Middle frontal gyrus (tissue), 1 donor: Measurements from ENCODE around the gene SLC2A9.

Experiments
- DNase-seq: peaks from one replicate; pipeline ENCODE4 v3.0.0-alpha.2; 2015; ENCODE audit warnings: low spot score; ENCODE audit errors: extremely low spot score

SLC2A9 gene

DNA sequence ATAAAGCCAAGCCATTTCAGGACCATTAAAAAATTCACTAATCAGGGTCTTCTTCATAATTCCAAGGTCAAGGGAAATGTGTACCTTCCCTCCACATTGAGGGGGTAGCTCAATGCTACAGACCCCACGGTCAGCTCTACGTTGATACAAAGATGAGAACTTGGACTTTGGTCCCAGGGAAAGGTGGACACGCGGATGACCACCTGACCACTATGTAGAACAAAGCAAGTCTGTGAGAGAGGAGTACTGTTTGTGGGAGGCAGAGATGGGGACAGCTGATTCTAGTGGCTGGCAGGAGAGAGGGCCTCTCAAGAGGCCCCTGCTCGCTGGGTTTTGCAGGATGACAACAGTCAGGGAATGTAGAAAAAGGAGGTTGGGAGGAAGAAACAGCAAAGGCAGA is 58.0 kb downstream of the SLC2A9 start:
- DNase-seq: no peak

DNA sequence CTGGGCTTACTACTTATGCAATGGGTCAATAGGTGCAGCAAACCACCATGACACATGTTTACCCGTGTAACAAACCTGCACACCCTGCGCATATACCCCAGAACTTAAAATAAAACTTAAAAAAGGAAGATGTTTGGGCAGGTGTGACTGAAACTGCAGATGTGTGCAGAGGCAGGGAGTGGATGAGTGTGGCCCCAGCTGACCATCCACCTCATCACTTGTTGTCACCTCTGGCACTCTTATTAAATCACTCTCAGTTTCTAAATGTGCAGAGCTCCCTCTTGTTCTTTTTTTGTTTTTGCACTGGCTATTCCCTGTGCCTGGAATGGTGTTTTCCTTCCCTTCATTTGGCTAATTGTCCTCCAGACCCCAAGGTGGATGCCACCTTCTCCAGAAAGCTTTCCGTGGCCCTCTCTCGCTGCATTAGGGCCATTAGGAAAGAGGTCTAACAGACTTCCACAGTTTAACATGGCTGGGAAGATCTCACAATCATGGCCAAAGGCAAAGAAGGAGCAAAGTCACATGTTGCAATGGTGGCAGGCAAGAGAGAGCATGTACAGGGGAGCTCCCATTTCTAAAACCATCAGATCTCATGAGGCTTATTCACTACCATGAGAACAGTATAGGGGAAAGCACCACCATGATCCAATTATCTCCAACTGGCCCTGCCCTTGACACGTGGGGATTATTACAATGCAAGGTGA is 58.5 kb downstream of the SLC2A9 start:
- DNase-seq: no peak

DNA sequence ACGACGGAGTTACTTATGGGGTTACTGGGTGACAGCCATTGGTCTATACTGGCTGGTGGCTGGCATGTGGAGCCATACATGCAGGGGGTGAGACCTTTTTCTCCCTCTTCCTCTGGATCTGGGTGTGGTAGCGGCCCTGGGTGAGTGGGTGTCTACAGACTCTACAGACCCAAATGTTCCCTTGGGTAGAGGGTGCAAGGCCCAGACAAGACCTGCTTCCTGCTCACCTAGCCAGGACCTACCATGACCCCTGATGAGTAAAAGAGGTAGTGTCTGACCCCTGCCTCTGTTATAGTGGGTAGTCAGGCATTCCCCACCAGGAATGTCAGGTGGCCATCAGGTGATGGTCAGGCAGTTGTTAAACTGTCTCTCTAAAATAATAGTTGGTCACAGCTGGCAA is 66.8 kb downstream of the SLC2A9 start:
- no peak for DNase-seq

DNA sequence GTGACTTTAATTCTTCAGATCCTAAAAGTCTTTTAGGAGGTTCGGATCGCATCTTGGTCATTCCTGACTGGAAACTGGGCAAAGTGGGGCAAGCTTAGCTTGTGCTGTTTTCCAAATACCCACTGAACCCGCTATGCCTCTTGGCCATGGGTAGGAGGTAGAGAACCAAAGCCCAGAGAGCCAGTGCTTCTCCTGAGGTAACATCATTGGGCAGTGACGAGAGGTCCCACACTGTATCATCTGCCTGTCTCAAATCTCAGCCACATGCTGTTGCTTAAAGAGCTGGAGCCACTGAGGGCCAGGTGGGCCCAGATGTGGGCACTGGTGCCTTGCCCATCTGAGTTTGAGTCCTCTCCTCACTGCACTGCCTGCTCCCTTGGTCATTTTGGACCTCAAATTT is 68.2 kb downstream of the SLC2A9 start:
- no peak for DNase-seq

DNA sequence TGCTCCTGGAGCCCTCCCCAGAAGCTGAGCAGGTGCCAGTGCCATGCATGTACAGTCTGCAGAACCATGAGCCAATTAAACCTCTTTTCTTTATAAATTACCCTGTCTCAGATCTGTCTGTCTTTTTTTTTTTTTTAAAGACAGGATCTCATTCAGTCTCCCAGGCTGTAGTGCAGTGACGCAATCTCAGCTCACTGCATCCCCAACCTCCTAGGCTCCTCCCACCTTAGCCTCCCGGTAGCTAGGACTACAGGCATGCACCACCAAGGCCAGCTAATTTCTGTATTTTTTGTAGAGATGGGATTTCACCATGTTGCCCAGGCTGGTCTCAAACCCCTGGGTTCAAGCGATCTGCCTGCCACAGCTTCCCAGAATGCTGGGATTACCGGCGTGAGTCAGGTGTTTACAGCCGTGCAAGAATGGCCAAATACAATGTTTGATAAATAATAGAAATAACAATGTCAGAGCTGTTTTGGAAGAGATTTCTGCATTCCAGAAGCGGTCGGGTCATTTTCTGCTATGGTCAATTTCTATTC is 68.8 kb downstream of the SLC2A9 start:
- DNase-seq: no peak

DNA sequence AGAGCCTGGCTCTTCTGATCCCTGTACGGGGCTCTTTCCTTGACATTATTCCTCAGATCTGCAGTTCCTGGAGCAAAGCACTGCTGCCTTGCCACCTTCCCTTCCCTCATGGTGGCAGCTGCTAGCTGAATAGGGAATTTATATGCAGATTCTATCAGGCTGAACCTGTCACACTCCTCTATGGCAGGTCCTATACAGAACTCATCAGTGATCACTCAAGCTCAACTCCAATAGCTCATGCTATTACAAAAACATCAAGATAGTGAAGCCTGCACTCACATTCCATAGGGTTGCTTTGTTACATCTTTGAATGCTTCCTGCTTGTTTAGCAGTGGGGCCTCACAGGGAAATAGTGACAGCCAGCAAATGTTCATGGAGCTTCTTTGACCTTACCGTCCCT is 71.7 kb downstream of the SLC2A9 start:
- no peak for DNase-seq

DNA sequence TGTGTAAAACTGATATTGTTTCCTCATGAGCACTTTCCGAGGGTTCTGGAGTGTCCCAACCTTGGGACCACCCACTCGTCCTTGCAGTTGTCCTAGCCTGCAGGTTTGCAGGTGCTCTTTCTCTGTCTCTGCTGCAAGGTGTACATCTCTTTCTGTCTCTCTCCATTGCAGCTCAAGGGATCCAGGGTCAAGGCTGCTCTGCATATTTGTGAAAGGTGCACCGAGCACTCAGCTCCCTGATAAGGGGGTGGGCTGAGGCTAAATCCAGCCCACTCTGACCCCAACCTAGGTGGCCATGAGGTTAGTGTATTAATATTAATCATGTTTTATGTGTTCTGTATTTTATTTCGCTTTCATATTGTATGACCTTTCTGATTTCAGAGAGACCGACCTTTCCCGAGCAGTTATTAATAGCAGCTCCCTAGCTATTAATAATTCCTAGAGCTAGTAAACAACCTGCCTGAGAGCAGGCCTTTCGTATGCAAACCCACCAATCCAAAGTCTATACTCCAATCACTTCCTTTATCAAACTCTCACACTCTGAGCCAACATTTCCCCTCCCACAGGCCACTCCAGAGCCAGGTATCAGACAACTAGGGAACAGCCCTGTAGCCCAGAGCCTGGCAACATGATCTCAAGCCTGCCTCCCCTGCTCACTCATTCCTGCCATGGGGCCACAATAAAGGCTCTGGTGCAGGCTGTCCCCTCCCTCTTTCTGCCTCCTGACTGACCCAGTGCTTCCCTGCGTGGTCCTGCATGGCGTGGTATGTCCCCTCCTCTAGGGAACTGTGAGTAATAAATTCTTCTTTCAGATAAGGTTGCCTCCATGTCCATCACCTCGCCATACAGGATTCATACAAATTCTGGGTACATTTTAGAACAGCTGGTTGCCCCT is 73.9 kb downstream of the SLC2A9 start:
- DNase-seq: no peak

DNA sequence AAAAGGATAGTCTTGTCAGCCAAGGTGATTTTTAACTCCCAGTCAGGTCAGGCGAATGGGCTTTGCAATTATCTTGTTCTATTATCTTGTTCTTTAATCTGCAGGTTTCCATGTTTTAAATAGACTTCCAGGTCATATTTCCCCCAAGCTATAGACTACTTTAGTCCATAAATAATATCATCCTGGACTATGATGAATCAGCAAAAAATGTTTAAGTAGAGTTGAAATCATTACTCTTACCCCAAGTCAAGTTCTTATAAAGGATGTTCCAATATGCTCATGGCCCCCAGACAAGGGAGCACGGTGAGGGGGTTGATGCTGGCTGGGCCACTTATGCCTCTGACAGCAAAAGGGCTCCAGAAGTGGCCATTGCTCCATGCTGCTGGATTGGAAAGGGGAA is 75.1 kb downstream of the SLC2A9 start:
- DNase-seq: no peak

DNA sequence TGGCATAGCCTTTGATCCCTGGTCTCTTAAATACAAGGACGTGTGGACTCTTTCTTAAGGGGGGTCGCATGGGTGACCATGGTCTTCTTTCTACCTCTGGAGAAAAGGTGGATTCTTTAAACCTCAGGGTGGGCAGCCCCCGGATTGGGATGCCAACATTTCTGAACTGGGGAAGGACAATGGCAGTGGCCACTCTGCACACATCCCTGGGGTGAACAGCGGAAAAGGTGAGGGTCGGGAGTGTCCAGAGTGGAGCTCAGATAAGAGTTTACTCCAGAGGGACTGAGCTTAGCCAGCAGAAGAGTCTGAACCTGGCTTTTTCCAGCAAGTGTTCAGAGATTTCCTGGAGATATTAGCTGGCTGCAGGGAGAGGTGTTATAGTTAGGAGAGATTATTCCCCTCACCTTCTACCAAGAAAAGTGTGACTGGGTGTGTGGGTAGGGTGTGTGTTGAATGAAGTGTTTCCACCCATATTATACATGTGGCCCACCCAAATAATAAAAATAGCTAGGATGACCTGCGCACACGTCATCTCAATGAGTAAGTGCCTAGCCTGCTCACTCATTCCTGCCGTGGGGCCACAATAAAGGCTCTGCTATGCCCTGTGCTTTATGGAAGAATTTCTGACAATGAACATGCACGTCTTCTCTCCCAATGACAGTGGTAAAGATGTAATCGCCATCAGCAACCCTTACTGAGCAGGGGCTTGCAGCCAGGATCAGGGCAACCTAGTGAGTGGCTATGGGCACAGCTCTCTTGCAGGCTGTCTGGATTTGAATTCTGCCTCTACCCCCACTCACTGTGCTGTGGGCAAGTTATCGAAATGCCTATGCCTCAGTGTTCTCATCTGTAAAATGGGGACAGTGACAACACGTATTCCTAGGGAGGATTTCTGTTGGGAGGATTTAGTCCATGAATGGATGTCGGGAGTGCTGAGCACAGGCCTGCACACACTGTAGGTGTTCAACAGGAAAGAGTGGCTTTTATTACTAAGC is 76.6 kb downstream of the SLC2A9 start:
- no peak for DNase-seq

DNA sequence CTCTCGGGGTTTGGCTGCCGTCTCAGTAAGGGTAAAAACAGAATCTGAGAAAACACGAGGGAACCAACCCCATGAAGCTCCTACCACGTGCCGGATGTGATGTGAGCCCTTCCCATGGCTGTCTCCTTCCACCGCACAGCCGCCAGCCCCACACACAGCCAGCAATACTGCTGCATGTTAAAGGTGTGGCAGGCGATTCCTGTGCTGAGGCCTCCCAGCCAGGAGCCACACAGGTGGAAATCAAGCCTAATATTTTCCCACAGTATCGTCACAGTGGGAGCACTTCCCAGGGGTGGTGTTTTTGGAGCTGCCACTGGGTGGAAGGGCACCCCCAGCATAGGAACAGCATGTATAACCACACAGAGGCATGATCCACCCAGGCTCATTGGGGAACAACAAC is 77.5 kb downstream of the SLC2A9 start:
- no peak for DNase-seq

DNA sequence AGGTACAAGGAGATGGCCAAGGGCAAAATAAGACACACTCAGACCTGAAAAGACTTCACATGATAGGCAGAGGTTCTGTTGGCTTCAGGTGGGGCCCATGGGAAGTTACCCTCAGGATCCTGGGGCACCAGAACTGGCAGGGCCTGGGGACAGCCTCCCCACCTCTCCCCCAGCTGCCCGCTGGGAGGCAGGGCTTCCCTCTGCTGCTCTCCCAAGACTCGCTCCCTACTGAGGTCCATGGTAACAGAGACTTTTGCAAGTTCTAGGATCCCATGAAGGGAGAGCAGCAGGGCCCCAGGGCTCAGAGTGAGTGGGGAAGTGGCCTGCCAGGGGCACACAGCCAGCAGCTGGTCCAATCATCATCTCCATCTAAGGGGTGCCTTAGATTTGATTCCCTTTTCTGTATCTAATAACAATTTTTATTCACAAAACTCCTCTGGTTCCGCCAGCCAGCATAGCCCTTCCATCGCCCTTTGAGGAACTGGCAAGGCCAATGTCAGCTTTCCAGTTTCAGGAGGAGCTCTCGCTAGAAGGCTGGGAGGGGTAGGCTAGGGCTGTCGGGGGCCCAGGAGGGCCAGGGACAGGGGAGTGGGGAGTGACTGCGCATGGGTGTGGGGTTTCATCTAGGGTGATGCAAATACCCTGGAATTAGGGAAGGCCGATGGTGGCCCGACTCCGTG is 78.2 kb downstream of the SLC2A9 start:
- no peak for DNase-seq

DNA sequence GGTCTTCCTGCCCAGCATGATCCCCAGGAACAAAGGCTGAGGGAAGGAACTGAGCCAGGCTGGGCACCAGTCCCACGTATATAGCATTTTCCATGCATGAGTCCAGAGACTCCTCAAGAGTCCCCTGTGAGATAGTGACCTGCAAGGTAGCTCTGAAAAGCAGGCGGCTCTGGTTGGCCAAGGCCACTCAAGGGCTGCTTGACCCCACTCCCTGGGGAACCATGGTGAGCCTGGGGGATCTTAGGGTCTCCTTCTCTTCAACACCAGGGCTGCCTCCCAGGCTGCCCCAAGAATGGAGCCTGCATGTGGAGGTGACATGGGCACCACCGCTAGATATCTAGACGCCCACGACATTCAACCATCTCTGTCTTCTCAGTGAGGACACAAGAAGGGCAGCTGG is 79.2 kb downstream of the SLC2A9 start:
- DNase-seq: no peak

DNA sequence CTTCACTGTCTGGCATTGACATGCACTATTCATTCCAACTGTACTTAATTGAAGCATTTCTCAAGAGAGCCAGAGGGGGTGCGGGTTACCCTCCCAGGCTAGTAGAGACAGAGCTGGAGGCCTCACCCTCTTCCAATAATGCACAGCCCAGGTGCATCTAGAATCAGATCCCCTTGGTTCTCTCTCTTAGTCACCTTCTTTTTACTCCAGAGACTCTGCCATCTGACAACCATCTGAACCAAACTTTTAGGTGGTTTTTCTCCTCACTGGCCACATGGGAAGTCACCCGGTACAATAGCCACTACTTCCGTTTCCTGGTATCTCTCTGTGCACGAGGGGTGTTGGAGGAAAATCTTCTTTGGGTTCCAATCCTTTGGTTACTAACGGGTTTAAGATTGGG is 81.3 kb downstream of the SLC2A9 start:
- no peak for DNase-seq

DNA sequence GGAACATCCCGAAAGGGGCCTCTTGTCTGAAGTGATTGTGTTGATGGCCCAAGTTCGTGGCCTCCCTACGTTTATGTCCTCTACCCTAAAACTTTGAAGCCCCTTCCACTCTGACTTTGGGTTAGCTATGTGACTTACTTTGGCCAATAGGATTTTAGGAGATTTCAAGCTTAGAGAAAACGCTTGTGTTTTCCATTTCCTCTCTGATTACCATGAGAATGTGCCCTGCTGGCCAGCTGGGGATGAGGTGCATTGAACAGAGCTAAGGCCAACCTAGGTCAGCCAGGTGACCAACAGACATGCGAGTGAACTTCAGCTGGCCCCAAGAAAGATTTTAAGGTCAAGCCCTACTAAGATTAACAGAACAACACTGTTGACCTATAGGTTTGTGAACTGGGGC is 82.4 kb downstream of the SLC2A9 start:
- no peak for DNase-seq

DNA sequence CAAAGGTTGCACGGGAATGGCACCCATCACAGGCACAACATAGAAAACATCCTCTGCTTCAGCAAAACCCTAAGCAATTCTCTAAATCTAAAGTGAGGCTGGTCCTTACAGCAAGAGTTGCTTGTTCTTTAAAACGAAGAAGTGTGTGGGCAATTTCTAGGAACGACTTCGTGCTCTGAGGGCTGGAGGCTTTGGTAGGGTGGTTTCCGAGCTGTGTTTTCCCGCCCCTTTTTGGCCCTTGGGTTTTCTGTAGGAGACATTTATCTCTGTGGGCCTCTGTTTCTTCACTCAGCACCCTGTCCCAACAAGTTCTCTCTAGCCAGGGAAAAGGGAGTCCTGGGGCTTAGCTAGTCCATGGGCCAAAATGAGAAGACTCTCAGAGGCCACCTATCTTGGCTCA is 84.2 kb downstream of the SLC2A9 start:
- DNase-seq: no peak

DNA sequence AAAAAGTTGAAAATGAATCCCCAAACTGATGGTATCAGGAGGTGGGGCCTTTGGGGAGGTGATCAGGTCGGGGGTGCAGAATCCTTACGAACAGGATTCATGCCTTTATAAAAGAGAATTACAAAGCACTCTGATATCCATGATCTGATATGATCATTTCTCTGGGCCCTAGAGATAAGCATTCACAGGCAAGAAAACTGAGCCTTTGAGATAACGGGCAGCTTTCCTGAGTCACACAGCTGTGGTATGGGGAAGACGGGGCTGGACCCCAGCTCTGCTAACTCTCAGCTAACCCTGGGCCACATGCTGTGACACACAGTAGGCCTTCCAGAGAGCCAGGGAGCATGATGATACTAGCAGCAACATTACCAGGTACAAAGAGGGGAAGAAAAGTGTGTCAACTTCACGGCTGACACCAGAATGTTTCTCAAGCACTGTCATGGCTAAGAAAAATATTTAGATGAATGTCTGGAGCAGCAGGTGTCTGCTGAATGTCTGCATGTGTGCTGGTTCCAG is 85.1 kb downstream of the SLC2A9 start:
- DNase-seq: no peak

DNA sequence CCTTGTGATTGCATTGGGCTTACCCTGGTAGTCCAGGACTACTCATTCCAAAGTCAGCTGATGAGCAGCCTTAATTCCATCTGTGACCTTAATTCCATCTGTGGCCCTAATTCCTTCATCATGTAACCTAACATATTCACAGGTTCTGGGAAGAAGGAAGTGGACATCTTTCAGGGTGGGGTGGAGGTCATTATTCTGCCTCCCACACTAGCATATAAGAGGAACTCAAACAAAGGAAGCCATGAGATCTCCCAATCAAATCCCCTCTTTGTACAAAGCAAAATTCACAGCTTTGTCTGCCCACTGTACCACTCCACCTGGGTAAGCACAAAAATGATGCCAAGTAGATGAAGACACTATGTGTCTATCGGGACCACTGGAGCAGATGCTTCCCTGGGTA is 87.3 kb downstream of the SLC2A9 start:
- no peak for DNase-seq

DNA sequence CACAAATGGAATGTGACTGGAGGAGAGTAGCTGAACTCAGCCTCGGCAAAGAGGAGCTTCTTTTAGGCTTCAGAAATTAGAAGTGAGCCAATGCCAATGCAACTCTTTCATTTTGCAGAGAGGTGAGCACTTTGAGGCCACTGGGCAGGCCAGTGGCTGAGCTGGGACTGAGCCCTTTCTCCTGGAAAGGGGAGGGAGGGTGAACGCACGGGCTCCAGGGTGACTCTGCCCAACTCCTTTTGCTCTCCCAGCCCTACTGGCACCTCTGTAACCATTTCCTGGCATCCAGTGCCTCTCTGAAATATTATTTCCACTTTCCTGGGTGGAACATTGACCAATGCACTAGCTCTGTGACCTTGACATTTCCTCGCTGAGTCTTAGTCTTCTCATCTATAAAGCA is 88.1 kb downstream of the SLC2A9 start:
- no peak for DNase-seq

DNA sequence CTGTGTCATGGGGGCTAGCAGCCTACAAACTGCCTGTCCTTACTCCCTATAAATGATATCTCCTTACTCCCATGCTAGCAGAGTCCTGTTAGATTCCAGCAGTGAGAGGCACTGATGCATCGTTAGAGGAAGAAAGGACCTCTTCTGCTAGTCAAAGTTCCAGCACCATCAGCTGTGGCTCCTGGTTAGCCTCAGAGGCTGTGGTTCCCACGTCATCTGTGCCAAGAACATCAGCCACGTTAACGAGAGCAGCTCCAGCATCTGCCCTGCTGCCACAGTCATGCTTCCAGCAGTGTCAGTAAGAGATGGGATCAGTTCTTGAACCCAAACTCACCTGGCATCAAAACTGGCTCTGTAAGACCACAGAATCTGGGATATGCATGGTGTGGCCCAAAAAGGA is 88.5 kb downstream of the SLC2A9 start:
- no peak for DNase-seq

DNA sequence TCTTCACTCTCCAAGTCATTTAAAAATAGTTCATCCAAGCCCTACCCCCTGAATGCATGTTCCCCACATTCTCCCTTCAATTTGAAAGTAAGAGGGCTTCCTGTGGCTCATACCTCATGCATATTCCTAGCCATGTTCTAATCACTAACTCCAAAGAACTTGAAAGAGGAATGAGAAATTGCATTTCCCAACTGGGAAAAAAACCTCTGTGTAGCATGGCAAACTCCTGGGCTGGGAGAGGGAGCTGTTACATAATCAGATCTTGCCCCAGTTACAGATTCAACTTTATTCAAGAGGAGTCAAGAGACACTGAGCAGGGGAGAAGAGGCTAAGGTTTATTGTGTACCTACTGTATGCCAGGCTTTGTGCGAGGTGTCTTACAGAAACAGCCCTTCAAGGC is 90.2 kb downstream of the SLC2A9 start:
- DNase-seq: no peak

DNA sequence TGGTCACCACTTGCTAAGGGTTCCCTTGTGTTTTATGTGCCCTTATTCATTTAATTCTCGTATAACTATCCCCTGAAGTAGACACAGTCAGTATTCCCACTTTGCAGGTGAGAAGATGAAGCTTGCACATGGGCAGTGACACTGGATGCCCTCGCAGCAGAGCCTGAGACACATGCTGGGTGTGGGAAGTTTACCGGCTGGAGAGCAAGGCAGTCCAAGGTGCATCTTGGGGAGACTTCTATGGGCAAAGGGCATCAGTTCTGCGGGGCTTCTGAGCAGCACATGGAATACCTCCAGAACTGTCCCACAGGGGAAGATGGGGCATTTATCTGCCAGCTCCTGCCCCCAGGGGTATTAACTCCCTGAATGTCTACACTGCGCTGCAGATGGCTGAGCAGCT is 92.2 kb downstream of the SLC2A9 start:
- no peak for DNase-seq
